OCI-LY1 (cell line): ENCODE data around the gene AP3M1.

ENCODE experiments used
- H2AFZ ChIP-seq: fragments of 200-600 bp; sonication (generic), shearing (Covaris generic); 2 replicates; pipeline ENCODE4 v1.6.0; 2014; ENCODE audit warnings: antibody characterized with exemption, mild to moderate bottlenecking, low read length
- H3F3A ChIP-seq: fragments of 200-600 bp; sonication (generic), shearing (Covaris generic); 2 replicates; pipeline ENCODE4 v1.6.0; 2014; ENCODE audit warnings: mild to moderate bottlenecking, antibody characterized with exemption, low read length, moderate library complexity; ENCODE audit not compliant: insufficient read depth
- H3K27ac ChIP-seq: fragments of 200-600 bp; sonication (generic); 2 replicates; pipeline ENCODE4 v1.5.1; 2014; ENCODE audit warnings: low read length, mixed run types, mild to moderate bottlenecking, low read depth; ENCODE audit not compliant: poor library complexity, severe bottlenecking
- H3K27me3 ChIP-seq: fragments of 200-600 bp; sonication (generic); 2 replicates; pipeline ENCODE4 v1.6.0; 2014; ENCODE audit warnings: antibody characterized with exemption, mild to moderate bottlenecking, low read length, moderate library complexity; ENCODE audit not compliant: insufficient read depth
- H3K36me3 ChIP-seq: fragments of 200-600 bp; sonication (generic); 2 replicates; pipeline ENCODE4 v1.6.1; 2014; ENCODE audit warnings: mild to moderate bottlenecking, antibody characterized with exemption, low read length, moderate library complexity, mixed read lengths; ENCODE audit not compliant: insufficient read depth
- H3K4me1 ChIP-seq: fragments of 200-600 bp; sonication (generic); 2 replicates; pipeline ENCODE4 v1.5.1; 2014; ENCODE audit warnings: mild to moderate bottlenecking, low read length, moderate library complexity; ENCODE audit not compliant: insufficient read depth, severe bottlenecking
- H3K4me2 ChIP-seq: fragments of 200-600 bp; sonication (generic), shearing (Covaris generic); 2 replicates; pipeline ENCODE4 v1.6.1; 2014; ENCODE audit warnings: low read length
- H3K4me3 ChIP-seq: fragments of 200-600 bp; sonication (generic); 2 replicates; pipeline ENCODE4 v1.5.1; 2014; ENCODE audit warnings: low read length, low read depth, mild to moderate bottlenecking, mixed read lengths; ENCODE audit not compliant: poor library complexity, severe bottlenecking
- H3K79me2 ChIP-seq: fragments of 200-600 bp; shearing (Covaris generic); 2 replicates; pipeline ENCODE4 v1.6.1; 2016; ENCODE audit warnings: mixed run types, low read length, mixed read lengths; ENCODE audit not compliant: insufficient read depth
- H3K9ac ChIP-seq: fragments of 200-600 bp; sonication (generic), shearing (Covaris generic); 2 replicates; pipeline ENCODE4 v1.6.1; 2014; ENCODE audit warnings: mild to moderate bottlenecking, low read length, mixed read lengths
- H3K9me2 ChIP-seq: fragments of 200-600 bp; sonication (generic), shearing (Covaris generic); 2 replicates; pipeline ENCODE4 v1.6.1; 2014; ENCODE audit warnings: low read depth, mild to moderate bottlenecking, low read length, mixed read lengths
- H3K9me3 ChIP-seq: fragments of 200-600 bp; shearing (Covaris generic); 2 replicates; pipeline ENCODE4 v1.6.1; 2014; ENCODE audit warnings: low read length, mixed read lengths
- H4K20me1 ChIP-seq: fragments of 200-600 bp; sonication (generic), shearing (Covaris generic); 2 replicates; pipeline ENCODE4 v1.6.0; 2016; ENCODE audit warnings: mild to moderate bottlenecking, low read length; ENCODE audit not compliant: insufficient read depth
- CTCF ChIP-seq: fragments of 200-600 bp; sonication (generic), shearing (Covaris generic); IDR thresholded peaks from 2 replicates; pipeline ENCODE4 v1.5.1; 2017; ENCODE audit warnings: mild to moderate bottlenecking, antibody characterized with exemption, low read length, moderate library complexity, mixed read lengths
- EZH2 ChIP-seq: fragments of 200-600 bp; sonication (generic), shearing (Covaris generic); IDR thresholded peaks from 2 replicates; pipeline ENCODE4 v1.8.0; 2017; ENCODE audit warnings: borderline replicate concordance, mixed run types, mild to moderate bottlenecking, antibody characterized with exemption, low read length, moderate library complexity, mixed read lengths

The AP3M1 gene

GRCh38 chr10:74118804-74119203 is 31.8 kb downstream of the AP3M1 start:
- Histone ChIP-seq H3K9me2 (no peaks in the 10 kb centered on the region), H3K79me2 (no peaks in the 10 kb centered on the region), H2AFZ (no peak overlapping the region), H3K9me3 (no peaks in the 10 kb centered on the region), H3K4me3 (no peak overlapping the region), H3K9ac (no peak overlapping the region), H3K4me2 (no peak overlapping the region), H3K27ac (no peak overlapping the region), H3K27me3 (no peaks in the 10 kb centered on the region), H4K20me1 (no peaks in the 10 kb centered on the region), H3K36me3 (peaks cover 89% of the 10 kb centered on the region), H3K4me1 (no peaks in the 10 kb centered on the region), H3F3A (no peaks in the 10 kb centered on the region)
- no peak for TF ChIP-seq CTCF
- TF ChIP-seq EZH2: no peak

- H3K79me2 ChIP-seq: no peaks in the 10 kb centered on the region
- no peaks in the 10 kb centered on the region for H3K27me3 ChIP-seq
- no peak overlapping the region for H3K27ac ChIP-seq
- H3K4me1 ChIP-seq: no peaks in the 10 kb centered on the region
- no peaks in the 10 kb centered on the region for H3K9me3 ChIP-seq
- H2AFZ ChIP-seq: no peak overlapping the region
- H3K4me2 ChIP-seq: no peak overlapping the region
- no peak for TF ChIP-seq EZH2
- no peak for TF ChIP-seq CTCF
- H3K36me3 ChIP-seq: peaks cover 88% of the 10 kb centered on the region
- no peak overlapping the region for H3K4me3 ChIP-seq
- H4K20me1 ChIP-seq: no peaks in the 10 kb centered on the region
- H3K9me2 ChIP-seq: no peaks in the 10 kb centered on the region
- no peaks in the 10 kb centered on the region for H3F3A ChIP-seq
- H3K9ac ChIP-seq: no peak overlapping the region
These were observed 32.9 kb downstream of the AP3M1 start for GRCh38 chr10:74117738-74118137.

GRCh38 chr10:74114041-74114448 is 36.6 kb downstream of the AP3M1 start:
- no peaks in the 10 kb centered on the region for H3K79me2 ChIP-seq
- TF ChIP-seq CTCF: no peak
- TF ChIP-seq EZH2: no peak
- H3F3A ChIP-seq: no peaks in the 10 kb centered on the region
- H3K9me3 ChIP-seq: no peaks in the 10 kb centered on the region
- H3K9ac ChIP-seq: no peak overlapping the region
- no peak overlapping the region for H2AFZ ChIP-seq
- no peak overlapping the region for H3K4me3 ChIP-seq
- no peak overlapping the region for H3K4me2 ChIP-seq
- H3K27ac ChIP-seq: no peak overlapping the region
- H3K4me1 ChIP-seq: no peaks in the 10 kb centered on the region
- H4K20me1 ChIP-seq: no peaks in the 10 kb centered on the region
- peaks cover 75% of the 10 kb centered on the region for H3K36me3 ChIP-seq
- no peaks in the 10 kb centered on the region for H3K27me3 ChIP-seq
- no peaks in the 10 kb centered on the region for H3K9me2 ChIP-seq
